ENCODE results near the gene AK8. TPM values are rescaled to one million over a fixed set of nuclear protein-coding genes. Genes with fewer than 3 reads are reported as not detected.

Gene AK8
- total RNA-seq, 2 experiments from 2014 or later, result 0.21 TPM; not detected in 1

GRCh38 chr9:132732326-132733259 is 145.5 kb downstream of the AK8 start:
- Mint-ChIP-seq H3K4me3 (no peak overlapping the region), H3K36me3 (ENCODE audit: low read depth) (no peaks in the 10 kb centered on the region), H3K27me3 (peaks cover 9% of the 10 kb centered on the region), H3K4me1 (no peaks in the 10 kb centered on the region), H3K27ac (no peak overlapping the region), H3K9me3 (ENCODE audit: low read depth) (no peaks in the 10 kb centered on the region)
- no peak for DNase-seq
- ATAC-seq, result no peak
- ChIA-PET POLR2A (interaction anchor here (0.6 kb wide), 1 partner anchor 237 kb away, joined by 5 read pairs; no protein-coding TSS in a partner anchor), CTCF (interaction anchor here (0.7 kb wide), 1 partner anchor 174 kb away, joined by 3 read pairs; no protein-coding TSS in a partner anchor)
- intact Hi-C loops (cut with DNase I, micrococcal nuclease), result no loop called here

GRCh38 chr9:132731230-132731629 is 146.9 kb downstream of the AK8 start:
- intact Hi-C loops (cut with DNase I, micrococcal nuclease), result no loop called here
- ChIA-PET POLR2A (no interaction called here), CTCF (no interaction called here)
- Mint-ChIP-seq H3K27me3 (peaks cover 7% of the 10 kb centered on the region), H3K4me1 (no peaks in the 10 kb centered on the region), H3K4me3 (no peak overlapping the region), H3K9me3 (ENCODE audit: low read depth) (no peaks in the 10 kb centered on the region), H3K27ac (no peak overlapping the region), H3K36me3 (ENCODE audit: low read depth) (no peaks in the 10 kb centered on the region)
- DNase-seq (no peak), ATAC-seq (no peak)

GRCh38 chr9:132730054-132731033 is 147.7 kb downstream of the AK8 start:
- H3K27ac Mint-ChIP-seq, result no peak overlapping the region
- no peaks in the 10 kb centered on the region for H3K36me3 Mint-ChIP-seq (ENCODE audit: low read depth)
- no peak for DNase-seq
- no peaks in the 10 kb centered on the region for H3K9me3 Mint-ChIP-seq (ENCODE audit: low read depth)
- H3K4me1 Mint-ChIP-seq, result no peaks in the 10 kb centered on the region
- ChIA-PET CTCF (no interaction called here), POLR2A (no interaction called here)
- intact Hi-C loops (cut with DNase I, micrococcal nuclease), result no loop called here
- ATAC-seq, result no peak
- peaks cover 7% of the 10 kb centered on the region for H3K27me3 Mint-ChIP-seq
- no peak overlapping the region for H3K4me3 Mint-ChIP-seq

GRCh38 chr9:132729235-132729890 is 148.7 kb downstream of the AK8 start:
- intact Hi-C loops (cut with DNase I, micrococcal nuclease), result no loop called here
- ChIA-PET CTCF (interaction anchor here (0.6 kb wide), 1 partner anchor 466 kb away, joined by 3 read pairs; no protein-coding TSS in a partner anchor), POLR2A (no interaction called here)
- no peak overlapping the region for H3K27ac Mint-ChIP-seq
- H3K27me3 Mint-ChIP-seq, result peaks cover 7% of the 10 kb centered on the region
- H3K4me1 Mint-ChIP-seq, result no peaks in the 10 kb centered on the region
- DNase-seq (no peak), ATAC-seq (no peak)
- no peaks in the 10 kb centered on the region for H3K36me3 Mint-ChIP-seq (ENCODE audit: low read depth)
- H3K9me3 Mint-ChIP-seq (ENCODE audit: low read depth), result no peaks in the 10 kb centered on the region
- H3K4me3 Mint-ChIP-seq, result no peak overlapping the region

GRCh38 chr9:132728497-132728896 is 149.6 kb downstream of the AK8 start:
- H3K36me3 Mint-ChIP-seq (ENCODE audit: low read depth), result no peaks in the 10 kb centered on the region
- H3K4me1 Mint-ChIP-seq, result no peaks in the 10 kb centered on the region
- no peak overlapping the region for H3K4me3 Mint-ChIP-seq
- ChIA-PET CTCF (interaction anchor here (0.6 kb wide), 1 partner anchor 70 kb away, joined by 3 read pairs; no protein-coding TSS in a partner anchor), POLR2A (no interaction called here)
- ATAC-seq, result no peak
- H3K27me3 Mint-ChIP-seq, result peaks cover 7% of the 10 kb centered on the region
- DNase-seq, result no peak
- intact Hi-C loops (cut with DNase I, micrococcal nuclease), result no loop called here
- H3K27ac Mint-ChIP-seq, result no peak overlapping the region
- no peaks in the 10 kb centered on the region for H3K9me3 Mint-ChIP-seq (ENCODE audit: low read depth)

GRCh38 chr9:132728071-132728470 is 150.0 kb downstream of the AK8 start:
- ATAC-seq (no peak), DNase-seq (no peak)
- CTCF ChIA-PET, result no interaction called here
- Mint-ChIP-seq H3K9me3 (ENCODE audit: low read depth) (no peaks in the 10 kb centered on the region), H3K27me3 (peaks cover 8% of the 10 kb centered on the region), H3K36me3 (ENCODE audit: low read depth) (no peaks in the 10 kb centered on the region), H3K4me3 (no peak overlapping the region), H3K4me1 (no peaks in the 10 kb centered on the region), H3K27ac (no peak overlapping the region)
- POLR2A ChIA-PET, result no interaction called here
- intact Hi-C loops (cut with DNase I, micrococcal nuclease), result no loop called here

GRCh38 chr9:132726576-132727130 is 151.4 kb downstream of the AK8 start:
- Mint-ChIP-seq H3K9me3 (ENCODE audit: low read depth) (no peaks in the 10 kb centered on the region), H3K36me3 (ENCODE audit: low read depth) (no peaks in the 10 kb centered on the region), H3K4me3 (no peak overlapping the region), H3K4me1 (no peaks in the 10 kb centered on the region), H3K27me3 (peaks cover 7% of the 10 kb centered on the region), H3K27ac (no peak overlapping the region)
- CTCF ChIA-PET, result no interaction called here
- ATAC-seq, result no peak
- POLR2A ChIA-PET, result no interaction called here
- DNase-seq, result no peak
- intact Hi-C loops (cut with DNase I, micrococcal nuclease), result no loop called here

GRCh38 chr9:132725306-132725705 is 152.8 kb downstream of the AK8 start:
- ChIA-PET POLR2A (no interaction called here), CTCF (no interaction called here)
- intact Hi-C loops (cut with DNase I, micrococcal nuclease), result no loop called here
- H3K36me3 Mint-ChIP-seq (ENCODE audit: low read depth), result no peaks in the 10 kb centered on the region
- H3K27me3 Mint-ChIP-seq, result peaks cover 5% of the 10 kb centered on the region
- no peak overlapping the region for H3K27ac Mint-ChIP-seq
- DNase-seq (no peak), ATAC-seq (no peak)
- no peaks in the 10 kb centered on the region for H3K4me1 Mint-ChIP-seq
- H3K4me3 Mint-ChIP-seq, result no peak overlapping the region
- H3K9me3 Mint-ChIP-seq (ENCODE audit: low read depth), result no peaks in the 10 kb centered on the region

GRCh38 chr9:132723809-132724208 is 154.3 kb downstream of the AK8 start:
- H3K27me3 Mint-ChIP-seq, result peaks cover 10% of the 10 kb centered on the region

GRCh38 chr9:132722564-132723065 is 155.5 kb downstream of the AK8 start:
- H3K9me3 Mint-ChIP-seq (ENCODE audit: low read depth), result no peaks in the 10 kb centered on the region
- peaks cover 12% of the 10 kb centered on the region for H3K27me3 Mint-ChIP-seq
- POLR2A ChIA-PET, result no interaction called here
- no peaks in the 10 kb centered on the region for H3K4me1 Mint-ChIP-seq
- ATAC-seq (no peak), DNase-seq (no peak)
- CTCF ChIA-PET, result no interaction called here
- no peak overlapping the region for H3K4me3 Mint-ChIP-seq
- no peaks in the 10 kb centered on the region for H3K36me3 Mint-ChIP-seq (ENCODE audit: low read depth)
- intact Hi-C loops (cut with DNase I, micrococcal nuclease), result no loop called here
- no peak overlapping the region for H3K27ac Mint-ChIP-seq

More at GRCh38 chr9:132723809-132724208, 154.3 kb downstream of the AK8 start:
- no peak for ATAC-seq
- intact Hi-C loops (cut with DNase I, micrococcal nuclease), result no loop called here
- DNase-seq, result no peak
- Mint-ChIP-seq H3K27ac (no peak overlapping the region), H3K36me3 (ENCODE audit: low read depth) (no peaks in the 10 kb centered on the region), H3K9me3 (ENCODE audit: low read depth) (no peaks in the 10 kb centered on the region), H3K4me3 (no peak overlapping the region), H3K4me1 (no peaks in the 10 kb centered on the region)
- POLR2A ChIA-PET, result no interaction called here
- CTCF ChIA-PET, result no interaction called here

- H3K4me3 Mint-ChIP-seq, result no peak overlapping the region
- intact Hi-C loops (cut with DNase I, micrococcal nuclease), result no loop called here
- no peaks in the 10 kb centered on the region for H3K4me1 Mint-ChIP-seq
- H3K27ac Mint-ChIP-seq, result no peak overlapping the region
- ChIA-PET CTCF (interaction anchor here (0.6 to 0.7 kb wide), 2 partner anchors 55 to 107 kb away, joined by 3 read pairs; no protein-coding TSS in a partner anchor), POLR2A (no interaction called here)
- DNase-seq (no peak), ATAC-seq (no peak)
- peaks cover 12% of the 10 kb centered on the region for H3K27me3 Mint-ChIP-seq
- no peaks in the 10 kb centered on the region for H3K9me3 Mint-ChIP-seq (ENCODE audit: low read depth)
- H3K36me3 Mint-ChIP-seq (ENCODE audit: low read depth), result no peaks in the 10 kb centered on the region
Measured at GRCh38 chr9:132721661-132722060, 156.4 kb downstream of the AK8 start.
